Neuron (in vitro differentiated cells): ENCODE measurements around the gene ZDHHC5.

Experiments
- H2AFZ ChIP-seq: one replicate; pipeline ENCODE4 v1.6.1; 2013; ENCODE audit warnings: low read depth, mild to moderate bottlenecking, inconsistent platforms, low read length, moderate library complexity
- H3K27me3 ChIP-seq: one replicate; pipeline ENCODE4 v1.6.1; 2013; ENCODE audit warnings: low read length; ENCODE audit not compliant: insufficient read depth
- H3K36me3 ChIP-seq: one replicate; pipeline ENCODE4 v1.6.1; 2013; ENCODE audit warnings: low read length; ENCODE audit not compliant: insufficient read depth
- H3K4me1 ChIP-seq: one replicate; pipeline ENCODE4 v1.6.1; 2013; ENCODE audit warnings: low read length; ENCODE audit not compliant: insufficient read depth
- H3K4me3 ChIP-seq: 2 replicates; pipeline ENCODE4 v1.5.1; 2013; ENCODE audit warnings: mild to moderate bottlenecking, low read length, moderate library complexity
- H3K9me3 ChIP-seq: one replicate; pipeline ENCODE4 v1.6.1; 2013; ENCODE audit warnings: low read length

Gene ZDHHC5

GRCh38 chr11:57735619-57736298 is 67.8 kb downstream of the ZDHHC5 start:
- Histone ChIP-seq H3K9me3 (no peaks in the 10 kb centered on the region), H3K27me3 (no peaks in the 10 kb centered on the region), H3K4me3 (no peak overlapping the region), H3K36me3 (peaks cover 22% of the 10 kb centered on the region), H2AFZ (no peak overlapping the region), H3K4me1 (peaks cover 2% of the 10 kb centered on the region)

GRCh38 chr11:57741132-57742086 is 73.5 kb downstream of the ZDHHC5 start, which contains the start of gene SELENOH:
SELENOH (plus strand) TSS chr11:57741491; CDS start chr11:57741596, 105 bp downstream.
- peak within 1 kb of the TSS; percentile 29 for H2AFZ ChIP-seq
- H3K36me3 ChIP-seq = peaks cover 54% of the 10 kb centered on the region
- peak within 1 kb of the TSS; percentile 87 for H3K4me3 ChIP-seq
- H3K4me1 ChIP-seq = peaks cover 13% of the 10 kb centered on the region
- H3K9me3 ChIP-seq = no peaks in the 10 kb centered on the region
- H3K27me3 ChIP-seq = no peaks in the 10 kb centered on the region

GRCh38 chr11:57742087-57742452 is 74.2 kb downstream of the ZDHHC5 start:
- Histone ChIP-seq H3K4me1 (peaks cover 13% of the 10 kb centered on the region), H2AFZ (peak overlapping the region; percentile 29), H3K4me3 (peak overlapping the region; percentile 87), H3K27me3 (no peaks in the 10 kb centered on the region), H3K36me3 (peaks cover 57% of the 10 kb centered on the region), H3K9me3 (no peaks in the 10 kb centered on the region)

GRCh38 chr11:57744357-57744756 is 76.4 kb downstream of the ZDHHC5 start:
- no peak overlapping the region for H2AFZ ChIP-seq
- no peaks in the 10 kb centered on the region for H3K9me3 ChIP-seq
- peaks cover 38% of the 10 kb centered on the region for H3K36me3 ChIP-seq
- H3K4me1 ChIP-seq = peaks cover 13% of the 10 kb centered on the region
- no peaks in the 10 kb centered on the region for H3K27me3 ChIP-seq
- no peak overlapping the region for H3K4me3 ChIP-seq

GRCh38 chr11:57745206-57745605 is 77.3 kb downstream of the ZDHHC5 start:
- no peaks in the 10 kb centered on the region for H3K9me3 ChIP-seq
- peaks cover 13% of the 10 kb centered on the region for H3K4me1 ChIP-seq
- peaks cover 36% of the 10 kb centered on the region for H3K36me3 ChIP-seq
- H3K4me3 ChIP-seq = no peak overlapping the region
- no peaks in the 10 kb centered on the region for H3K27me3 ChIP-seq
- no peak overlapping the region for H2AFZ ChIP-seq

GRCh38 chr11:57746920-57747319 is 79.0 kb downstream of the ZDHHC5 start:
- H3K4me3 ChIP-seq = no peak overlapping the region
- peaks cover 9% of the 10 kb centered on the region for H3K4me1 ChIP-seq
- H3K27me3 ChIP-seq = no peaks in the 10 kb centered on the region
- peaks cover 36% of the 10 kb centered on the region for H3K36me3 ChIP-seq
- no peaks in the 10 kb centered on the region for H3K9me3 ChIP-seq
- no peak overlapping the region for H2AFZ ChIP-seq
